Type B pancreatic cell (in vitro differentiated cells): ENCODE results near the gene CIPC. TPM values are rescaled to one million over a fixed set of nuclear protein-coding genes. Genes with fewer than 3 reads are reported as not detected.

Experiments
- DNase-seq: peaks from one replicate; pipeline ENCODE4 v3.0.0; 2021; ENCODE audit warnings: mixed read lengths; ENCODE audit not compliant: unreplicated experiment; ENCODE audit errors: extremely low spot score
- H3K27ac Mint-ChIP-seq: 2 replicates; pipeline ENCODE4 v1.8.0; 2021; ENCODE audit warnings: mild to moderate bottlenecking, mixed read lengths
- H3K27me3 Mint-ChIP-seq: 2 replicates; pipeline ENCODE4 v1.8.0; 2021; ENCODE audit warnings: mixed read lengths
- H3K36me3 Mint-ChIP-seq: 2 replicates; pipeline ENCODE4 v1.8.0; 2021; ENCODE audit warnings: mixed read lengths
- H3K4me1 Mint-ChIP-seq: one replicate; pipeline ENCODE4 v1.8.0; 2021; ENCODE audit warnings: mixed read lengths; ENCODE audit not compliant: unreplicated experiment
- H3K4me3 Mint-ChIP-seq: 2 replicates; pipeline ENCODE4 v1.8.0; 2021; ENCODE audit warnings: mild to moderate bottlenecking, mixed read lengths
- H3K9me3 Mint-ChIP-seq: 2 replicates; pipeline ENCODE4 v1.8.0; 2021; ENCODE audit warnings: mixed read lengths
- CTCF ChIP-seq: fragments of 200-600 bp; sonication (generic); conservative IDR thresholded peaks from 2 replicates; pipeline ENCODE4 v1.5.0; 2021; ENCODE audit warnings: antibody characterized with exemption, mild to moderate bottlenecking
- total RNA-seq: library from RNA; stranded (reverse); gene quantifications from 2 replicates; pipeline ENCODE4 v1.2.1, GENCODE V29; 2021; ENCODE audit warnings: low replicate concordance

Gene CIPC
- total RNA-seq, 1 donor from 2014 or later = 27.2 TPM

GRCh38 chr14:77076113-77076631, 21.9 kb upstream of the CIPC start:
- H3K4me1 Mint-ChIP-seq = peaks cover 27% of the 10 kb centered on the region
- TF ChIP-seq CTCF = no peak
- DNase-seq = no peak
- H3K27ac Mint-ChIP-seq = peak overlapping the region; percentile 84
- peaks cover 5% of the 10 kb centered on the region for H3K9me3 Mint-ChIP-seq
- no peaks in the 10 kb centered on the region for H3K36me3 Mint-ChIP-seq
- peak overlapping the region; percentile 51 for H3K4me3 Mint-ChIP-seq
- H3K27me3 Mint-ChIP-seq = no peaks in the 10 kb centered on the region

- no peak for TF ChIP-seq CTCF
- peaks cover 5% of the 10 kb centered on the region for H3K9me3 Mint-ChIP-seq
- no peak overlapping the region for H3K4me3 Mint-ChIP-seq
- H3K27ac Mint-ChIP-seq = no peak overlapping the region
- H3K27me3 Mint-ChIP-seq = no peaks in the 10 kb centered on the region
- DNase-seq = no peak
- no peaks in the 10 kb centered on the region for H3K36me3 Mint-ChIP-seq
- peaks cover 20% of the 10 kb centered on the region for H3K4me1 Mint-ChIP-seq
Measured at GRCh38 chr14:77077040-77077439, 21.0 kb upstream of the CIPC start.

GRCh38 chr14:77082356-77082755, 15.7 kb upstream of the CIPC start:
- no peaks in the 10 kb centered on the region for H3K36me3 Mint-ChIP-seq
- H3K4me3 Mint-ChIP-seq = no peak overlapping the region
- peaks cover 33% of the 10 kb centered on the region for H3K4me1 Mint-ChIP-seq
- no peak overlapping the region for H3K27ac Mint-ChIP-seq
- peaks cover 5% of the 10 kb centered on the region for H3K9me3 Mint-ChIP-seq
- no peak for TF ChIP-seq CTCF
- no peak for DNase-seq
- no peaks in the 10 kb centered on the region for H3K27me3 Mint-ChIP-seq

GRCh38 chr14:77083082-77083481, 15.0 kb upstream of the CIPC start:
- Mint-ChIP-seq H3K4me1 (peaks cover 34% of the 10 kb centered on the region), H3K9me3 (peaks cover 5% of the 10 kb centered on the region), H3K27ac (no peak overlapping the region), H3K27me3 (no peaks in the 10 kb centered on the region), H3K4me3 (no peak overlapping the region), H3K36me3 (no peaks in the 10 kb centered on the region)
- no peak for DNase-seq
- TF ChIP-seq CTCF = no peak

- no peak for DNase-seq
- H3K27ac Mint-ChIP-seq = peak overlapping the region; percentile 97
- peaks cover 35% of the 10 kb centered on the region for H3K4me1 Mint-ChIP-seq
- H3K4me3 Mint-ChIP-seq = no peak overlapping the region
- H3K27me3 Mint-ChIP-seq = no peaks in the 10 kb centered on the region
- TF ChIP-seq CTCF = no peak
- peaks cover 3% of the 10 kb centered on the region for H3K36me3 Mint-ChIP-seq
- no peaks in the 10 kb centered on the region for H3K9me3 Mint-ChIP-seq
Measured at GRCh38 chr14:77084985-77085384, 13.1 kb upstream of the CIPC start.

GRCh38 chr14:77085538-77085937, 12.5 kb upstream of the CIPC start:
- Mint-ChIP-seq H3K27ac (peak overlapping the region; percentile 97), H3K36me3 (peaks cover 4% of the 10 kb centered on the region), H3K9me3 (no peaks in the 10 kb centered on the region), H3K27me3 (no peaks in the 10 kb centered on the region), H3K4me3 (no peak overlapping the region), H3K4me1 (peaks cover 35% of the 10 kb centered on the region)
- TF ChIP-seq CTCF = no peak
- no peak for DNase-seq
